GM19193 (cell line): ENCODE measurements around the gene ZYX.

Source experiments
- POLR2A ChIP-seq: IDR thresholded peaks from 4 replicates; pipeline ENCODE4 v1.6.1; 2011; ENCODE audit not compliant: insufficient read depth, insufficient read length; ENCODE audit errors: extremely low read depth

Gene ZYX, protein sequence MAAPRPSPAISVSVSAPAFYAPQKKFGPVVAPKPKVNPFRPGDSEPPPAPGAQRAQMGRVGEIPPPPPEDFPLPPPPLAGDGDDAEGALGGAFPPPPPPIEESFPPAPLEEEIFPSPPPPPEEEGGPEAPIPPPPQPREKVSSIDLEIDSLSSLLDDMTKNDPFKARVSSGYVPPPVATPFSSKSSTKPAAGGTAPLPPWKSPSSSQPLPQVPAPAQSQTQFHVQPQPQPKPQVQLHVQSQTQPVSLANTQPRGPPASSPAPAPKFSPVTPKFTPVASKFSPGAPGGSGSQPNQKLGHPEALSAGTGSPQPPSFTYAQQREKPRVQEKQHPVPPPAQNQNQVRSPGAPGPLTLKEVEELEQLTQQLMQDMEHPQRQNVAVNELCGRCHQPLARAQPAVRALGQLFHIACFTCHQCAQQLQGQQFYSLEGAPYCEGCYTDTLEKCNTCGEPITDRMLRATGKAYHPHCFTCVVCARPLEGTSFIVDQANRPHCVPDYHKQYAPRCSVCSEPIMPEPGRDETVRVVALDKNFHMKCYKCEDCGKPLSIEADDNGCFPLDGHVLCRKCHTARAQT

DNA sequence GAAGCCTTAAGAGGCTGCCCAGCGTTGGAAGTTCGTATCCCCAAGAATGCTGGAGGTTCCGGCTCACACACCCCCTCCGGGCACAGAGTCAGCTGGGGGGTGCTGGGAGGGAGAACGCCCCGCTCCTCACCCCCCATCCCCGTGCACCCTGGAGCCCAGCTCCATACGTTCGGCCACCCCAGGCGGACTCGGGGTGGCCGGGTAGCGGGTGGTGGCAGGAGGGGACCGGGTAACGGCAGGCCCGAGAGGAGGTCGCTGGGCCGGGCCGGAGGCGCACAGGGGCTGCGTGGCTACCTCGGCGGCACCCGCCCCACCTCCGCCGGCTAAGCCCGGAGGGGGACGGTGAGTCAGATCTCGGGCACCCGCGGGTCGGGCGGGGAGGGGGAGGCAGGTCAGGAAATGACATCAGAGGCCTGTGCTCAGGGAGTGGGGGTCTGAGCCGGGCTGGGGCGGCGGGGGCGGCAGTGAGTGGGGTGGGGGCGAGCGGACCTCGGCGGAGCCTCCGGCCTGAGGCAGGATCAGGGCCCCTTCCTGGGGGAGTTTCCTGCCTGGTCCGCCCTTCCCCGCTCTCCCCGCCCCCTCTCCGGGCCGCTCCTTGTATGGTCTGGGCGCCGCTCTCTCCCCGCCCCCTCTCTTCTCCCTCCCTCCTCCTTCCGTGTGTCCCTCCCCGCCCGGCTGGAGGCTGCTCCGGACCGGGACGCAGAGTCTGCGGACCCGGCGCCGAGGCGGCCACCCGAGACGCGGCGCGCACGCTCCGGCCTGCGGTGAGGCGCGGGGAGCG, at the start of gene ZYX:
ZYX (plus strand) TSS at position 700 of the 781 bp plus-strand sequence. CDS start 227 bp downstream, outside the sequence.
- peak; percentile 69 for TF ChIP-seq POLR2A

GRCh38 chr7:143334244-143334643, 46.9 kb upstream of the ZYX start:
- no peak for TF ChIP-seq POLR2A

DNA sequence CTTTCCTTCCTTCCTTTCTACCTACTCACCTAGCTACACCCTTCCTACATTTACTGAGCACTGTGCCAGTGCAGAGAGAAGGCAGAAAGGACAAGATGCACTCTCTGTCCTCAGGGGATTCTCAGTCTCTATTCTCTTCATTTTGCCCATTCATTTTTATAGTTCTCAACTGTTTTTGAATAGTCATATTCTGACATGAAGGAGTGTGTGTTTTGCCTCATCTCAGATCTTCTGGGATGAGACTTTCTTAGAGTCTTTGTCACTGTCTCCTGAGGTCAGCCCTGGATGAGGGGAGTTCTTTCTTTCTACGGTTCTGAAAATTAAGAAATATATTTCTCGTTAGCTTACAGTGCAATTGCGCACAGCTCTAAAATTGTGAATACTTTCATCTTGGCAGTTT, 43.9 kb upstream of the ZYX start:
- TF ChIP-seq POLR2A: no peak

DNA sequence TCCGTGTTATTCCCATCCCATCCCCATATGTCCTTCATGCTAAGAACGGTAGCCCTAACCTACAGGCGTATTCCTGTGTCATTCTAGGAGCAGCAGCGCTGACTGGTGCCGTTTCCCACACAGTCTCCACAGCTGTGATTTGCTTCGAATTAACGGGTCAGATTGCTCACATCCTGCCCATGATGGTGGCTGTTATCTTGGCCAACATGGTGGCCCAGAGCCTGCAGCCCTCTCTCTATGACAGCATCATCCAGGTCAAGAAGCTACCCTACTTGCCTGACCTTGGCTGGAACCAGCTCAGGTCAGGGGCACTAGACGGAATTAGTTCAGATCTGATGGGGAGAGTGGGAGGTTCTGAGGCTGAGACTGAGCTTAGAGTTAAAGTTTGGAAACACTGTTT, 39.3 kb upstream of the ZYX start:
- TF ChIP-seq POLR2A: no peak

DNA sequence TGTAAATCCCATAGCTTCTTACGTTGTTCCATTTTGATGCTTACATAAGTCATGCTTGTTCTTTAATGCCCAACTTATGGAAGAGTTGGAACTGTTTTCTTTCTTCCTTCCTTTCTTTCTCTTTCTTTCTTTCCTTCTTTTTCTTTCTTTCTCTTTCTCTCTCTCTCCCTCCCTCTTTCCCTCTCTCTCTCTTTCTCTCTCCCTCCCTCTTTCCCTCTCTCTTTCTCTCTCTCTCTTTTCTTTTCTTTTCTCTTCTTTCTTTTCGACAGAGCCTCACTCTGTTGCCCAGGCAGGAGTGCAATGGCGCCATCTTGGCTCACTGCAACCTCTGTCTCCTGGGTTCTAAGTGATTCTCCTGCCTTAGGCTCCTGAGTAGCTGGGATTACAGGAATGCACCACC, 37.5 kb upstream of the ZYX start:
- no peak for TF ChIP-seq POLR2A

GRCh38 chr7:143345428-143345900, 35.7 kb upstream of the ZYX start:
- TF ChIP-seq POLR2A: no peak

GRCh38 chr7:143346018-143346417, 35.1 kb upstream of the ZYX start:
- no peak for TF ChIP-seq POLR2A

- no peak for TF ChIP-seq POLR2A
Measured at GRCh38 chr7:143347950-143348349, 33.2 kb upstream of the ZYX start.

GRCh38 chr7:143351060-143351459, 30.1 kb upstream of the ZYX start:
- no peak for TF ChIP-seq POLR2A

- TF ChIP-seq POLR2A: no peak
Measured at GRCh38 chr7:143351574-143351973, 29.6 kb upstream of the ZYX start.

DNA sequence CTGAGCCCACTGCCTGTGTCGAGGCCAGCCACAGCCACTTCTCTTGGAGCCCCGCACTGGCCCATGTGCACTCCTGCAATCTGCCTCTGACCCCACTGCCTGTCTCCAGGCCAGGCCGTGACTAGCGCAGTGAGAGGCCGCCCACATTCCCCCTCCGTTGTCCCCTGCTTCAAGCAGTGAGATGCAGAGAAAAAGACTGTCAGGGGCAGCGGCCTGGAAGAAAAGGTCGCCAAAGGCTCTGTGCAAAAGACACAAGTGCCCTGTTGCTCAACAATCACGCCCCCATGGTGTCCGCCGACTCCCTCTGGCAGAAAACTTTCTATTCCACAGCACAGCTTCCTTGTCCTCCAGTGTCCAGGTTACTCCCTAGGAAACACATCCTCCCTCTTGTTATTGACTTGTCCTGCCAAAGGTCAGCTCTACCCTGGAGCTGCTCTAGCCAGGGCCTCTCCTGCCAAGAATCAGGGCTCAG, 28.6 kb upstream of the ZYX start:
- TF ChIP-seq POLR2A: no peak

DNA sequence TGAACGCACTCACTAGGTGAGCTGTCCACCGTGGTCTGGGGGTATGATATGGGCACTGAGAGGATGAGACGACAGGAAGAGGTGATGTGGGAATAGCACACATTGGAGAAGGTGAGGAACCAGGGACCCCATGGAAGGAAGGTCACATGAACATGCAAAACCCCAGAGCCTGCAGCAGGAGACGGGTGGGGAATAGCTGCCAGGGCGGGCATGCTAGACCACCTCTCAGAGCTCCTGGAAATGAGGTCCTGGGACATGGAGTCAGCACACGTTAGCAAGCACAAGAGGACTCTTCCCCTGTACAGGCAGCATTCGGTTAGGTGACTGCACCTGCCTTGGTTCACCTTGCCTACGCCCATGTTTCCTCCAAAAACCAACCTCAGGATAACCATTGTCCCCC, 26.8 kb upstream of the ZYX start:
- TF ChIP-seq POLR2A: no peak

DNA sequence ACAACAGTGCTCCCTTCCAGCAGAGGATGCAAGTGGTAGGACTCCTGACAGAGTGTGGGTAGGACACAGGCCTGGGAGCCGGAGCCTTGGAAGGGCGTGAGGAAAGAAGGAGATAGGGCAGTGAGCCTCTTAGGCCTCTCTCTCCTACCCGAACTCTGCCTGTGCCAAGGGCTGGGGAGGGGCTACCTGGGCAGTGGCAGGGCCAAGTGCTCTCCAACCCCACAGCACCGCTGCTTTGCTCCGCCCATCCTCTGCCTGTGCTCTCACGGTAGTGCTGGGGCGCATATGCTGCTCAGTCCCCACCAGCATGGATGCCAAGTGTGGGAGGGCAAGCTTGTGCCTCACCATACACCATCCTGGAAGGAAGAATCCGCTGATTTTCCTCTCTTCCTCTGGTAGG, 26.2 kb upstream of the ZYX start:
- TF ChIP-seq POLR2A: no peak

DNA sequence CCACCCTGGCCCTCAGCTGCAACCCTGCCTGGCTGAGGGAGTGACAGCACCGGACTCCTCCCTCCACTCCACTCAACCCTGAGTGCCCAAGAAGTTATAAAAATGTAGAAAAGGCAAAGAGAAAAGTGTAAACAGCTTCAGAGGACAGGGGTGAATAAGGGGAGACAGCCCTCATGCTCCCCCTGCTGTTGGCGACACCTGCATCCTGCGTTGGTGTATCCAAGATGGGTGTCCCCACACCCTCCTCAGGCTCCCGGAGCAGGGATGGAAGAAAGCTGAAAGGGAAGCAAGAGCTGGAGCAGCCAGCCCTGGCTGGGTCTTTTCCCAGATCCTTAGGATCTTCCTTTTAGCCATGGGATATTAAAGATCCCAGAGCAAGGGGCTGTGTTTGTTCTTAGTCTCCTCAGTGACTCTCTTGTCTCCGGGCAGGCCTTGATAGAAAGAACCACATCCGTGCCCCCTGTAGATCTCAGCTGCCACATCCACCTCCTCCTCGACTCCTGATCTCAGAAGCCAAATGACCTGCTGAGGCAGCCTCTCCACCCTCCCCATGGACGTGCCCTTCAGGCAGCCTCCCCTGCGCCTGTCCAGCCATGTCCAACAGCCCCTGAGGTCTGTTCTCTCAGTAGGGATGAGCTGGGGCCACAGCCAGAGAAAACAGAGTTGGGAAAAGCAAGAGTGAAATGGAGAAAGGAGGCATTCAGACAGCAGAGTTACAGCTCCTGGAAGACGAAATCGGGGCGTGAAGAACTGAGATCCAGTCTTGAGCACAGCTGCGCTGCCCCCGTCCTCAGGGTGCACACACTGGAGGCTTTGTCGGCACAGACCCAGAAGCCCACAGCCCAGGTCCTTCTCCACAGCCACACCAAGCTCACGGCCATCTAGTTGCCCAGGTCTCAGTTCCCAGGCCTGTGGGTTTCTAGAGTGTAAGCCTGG, 25.4 kb upstream of the ZYX start:
- TF ChIP-seq POLR2A: no peak
